Neural crest cell (in vitro differentiated cells): ENCODE measurements around the gene INTS7. TPM values are rescaled to one million over a fixed set of nuclear protein-coding genes. Genes with fewer than 3 reads are reported as not detected.
"Not testable (repeated sequence)": the region's sequence is repeated elsewhere in the genome, so short reads cannot be mapped to it uniquely, and the experiment has no call there.

ENCODE experiments used
- DNase-seq: peaks from one replicate; pipeline ENCODE4 v3.0.0; 2021; ENCODE audit warnings: low read depth, mixed read lengths, low spot score
- H3K27ac Mint-ChIP-seq: one replicate; pipeline ENCODE4 v1.8.0; 2021; ENCODE audit warnings: mild to moderate bottlenecking, mixed read lengths; ENCODE audit not compliant: unreplicated experiment
- H3K27me3 Mint-ChIP-seq: 2 replicates; pipeline ENCODE4 v1.8.0; 2021; ENCODE audit warnings: low read depth, mild to moderate bottlenecking, mixed read lengths
- H3K36me3 Mint-ChIP-seq: 2 replicates; pipeline ENCODE4 v1.8.0; 2021; ENCODE audit warnings: low read depth, mild to moderate bottlenecking, mixed read lengths
- H3K4me1 Mint-ChIP-seq: 2 replicates; pipeline ENCODE4 v1.8.0; 2021; ENCODE audit warnings: mixed read lengths
- H3K4me3 Mint-ChIP-seq: one replicate; pipeline ENCODE4 v1.8.0; 2021; ENCODE audit warnings: mild to moderate bottlenecking, mixed read lengths
- H3K9me3 Mint-ChIP-seq: 2 replicates; pipeline ENCODE4 v1.8.0; 2021; ENCODE audit warnings: mixed read lengths
- total RNA-seq: library from RNA; stranded (reverse); gene quantifications from 2 replicates; pipeline ENCODE4 v1.2.1, GENCODE V29; 2021
- TF ChIP-seq, protein P1 (sequence below): fragments of 200-600 bp; sonication (generic); conservative IDR thresholded peaks from 2 replicates; pipeline ENCODE4 v1.5.0; 2021; ENCODE audit warnings: antibody characterized with exemption, mild to moderate bottlenecking

INTS7 gene
- total RNA-seq, 1 donor from 2014 or later, result 30.2 TPM

DNA sequence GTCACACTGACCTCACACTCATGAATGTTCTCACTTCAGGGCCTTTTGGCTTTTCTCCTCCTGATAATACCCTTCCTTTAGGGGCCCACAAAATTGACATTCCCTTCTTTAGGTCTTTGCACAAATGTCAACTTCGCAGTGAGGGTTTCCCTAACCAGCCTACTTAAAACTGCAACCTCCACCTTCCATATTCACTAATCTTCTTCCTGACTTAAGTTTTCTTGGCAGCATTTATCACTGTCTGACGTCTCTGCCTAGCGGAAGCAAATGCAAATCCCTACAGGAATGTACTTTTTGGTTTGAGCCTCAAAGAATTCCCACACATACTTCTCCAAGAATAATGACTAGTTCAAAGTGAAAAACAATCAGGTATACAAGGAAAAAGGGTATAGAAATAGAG, 32.8 kb downstream of the INTS7 start:
- DNase-seq, result no peak
- H3K4me1 Mint-ChIP-seq, result no peaks in the 10 kb centered on the region
- no peaks in the 10 kb centered on the region for H3K27me3 Mint-ChIP-seq
- H3K36me3 Mint-ChIP-seq, result peaks cover 19% of the 10 kb centered on the region
- no peaks in the 10 kb centered on the region for H3K9me3 Mint-ChIP-seq
- H3K27ac Mint-ChIP-seq, result no peak overlapping the region
- TF ChIP-seq, protein P1, sequence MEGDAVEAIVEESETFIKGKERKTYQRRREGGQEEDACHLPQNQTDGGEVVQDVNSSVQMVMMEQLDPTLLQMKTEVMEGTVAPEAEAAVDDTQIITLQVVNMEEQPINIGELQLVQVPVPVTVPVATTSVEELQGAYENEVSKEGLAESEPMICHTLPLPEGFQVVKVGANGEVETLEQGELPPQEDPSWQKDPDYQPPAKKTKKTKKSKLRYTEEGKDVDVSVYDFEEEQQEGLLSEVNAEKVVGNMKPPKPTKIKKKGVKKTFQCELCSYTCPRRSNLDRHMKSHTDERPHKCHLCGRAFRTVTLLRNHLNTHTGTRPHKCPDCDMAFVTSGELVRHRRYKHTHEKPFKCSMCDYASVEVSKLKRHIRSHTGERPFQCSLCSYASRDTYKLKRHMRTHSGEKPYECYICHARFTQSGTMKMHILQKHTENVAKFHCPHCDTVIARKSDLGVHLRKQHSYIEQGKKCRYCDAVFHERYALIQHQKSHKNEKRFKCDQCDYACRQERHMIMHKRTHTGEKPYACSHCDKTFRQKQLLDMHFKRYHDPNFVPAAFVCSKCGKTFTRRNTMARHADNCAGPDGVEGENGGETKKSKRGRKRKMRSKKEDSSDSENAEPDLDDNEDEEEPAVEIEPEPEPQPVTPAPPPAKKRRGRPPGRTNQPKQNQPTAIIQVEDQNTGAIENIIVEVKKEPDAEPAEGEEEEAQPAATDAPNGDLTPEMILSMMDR, result no peak
- H3K4me3 Mint-ChIP-seq, result no peak overlapping the region

- not testable (repeated sequence) for H3K27me3 Mint-ChIP-seq, DNase-seq, H3K4me3 Mint-ChIP-seq, H3K27ac Mint-ChIP-seq, H3K9me3 Mint-ChIP-seq, H3K4me1 Mint-ChIP-seq
- peaks cover 33% of the 10 kb centered on the region for H3K36me3 Mint-ChIP-seq
Measured at GRCh38 chr1:211997426-211997825, 37.9 kb downstream of the INTS7 start.

DNA sequence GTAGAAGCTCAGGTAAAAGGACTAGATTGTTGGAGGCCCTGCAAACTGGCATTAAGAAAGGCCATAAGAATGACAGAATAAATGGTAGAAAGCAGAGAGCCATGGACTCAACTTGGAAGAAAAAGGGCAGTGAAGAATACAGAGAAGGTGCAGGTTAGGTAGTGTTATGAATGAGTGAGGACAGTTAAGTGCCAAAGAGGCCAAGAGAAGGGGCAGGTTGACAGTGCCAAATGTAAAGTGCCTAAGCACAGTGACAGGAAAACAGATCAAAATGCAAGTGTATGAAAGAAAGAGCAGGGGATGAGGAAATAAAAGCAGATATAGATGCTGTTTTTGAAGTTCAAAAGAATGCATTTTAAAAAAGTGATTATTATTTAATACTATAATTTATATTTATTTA, 43.7 kb downstream of the INTS7 start:
- H3K4me3 Mint-ChIP-seq, result no peak overlapping the region
- no peaks in the 10 kb centered on the region for H3K27me3 Mint-ChIP-seq
- no peak overlapping the region for H3K27ac Mint-ChIP-seq
- TF ChIP-seq, protein P1, result no peak
- H3K9me3 Mint-ChIP-seq, result no peaks in the 10 kb centered on the region
- H3K4me1 Mint-ChIP-seq, result no peaks in the 10 kb centered on the region
- no peak for DNase-seq
- peaks cover 14% of the 10 kb centered on the region for H3K36me3 Mint-ChIP-seq

DNA sequence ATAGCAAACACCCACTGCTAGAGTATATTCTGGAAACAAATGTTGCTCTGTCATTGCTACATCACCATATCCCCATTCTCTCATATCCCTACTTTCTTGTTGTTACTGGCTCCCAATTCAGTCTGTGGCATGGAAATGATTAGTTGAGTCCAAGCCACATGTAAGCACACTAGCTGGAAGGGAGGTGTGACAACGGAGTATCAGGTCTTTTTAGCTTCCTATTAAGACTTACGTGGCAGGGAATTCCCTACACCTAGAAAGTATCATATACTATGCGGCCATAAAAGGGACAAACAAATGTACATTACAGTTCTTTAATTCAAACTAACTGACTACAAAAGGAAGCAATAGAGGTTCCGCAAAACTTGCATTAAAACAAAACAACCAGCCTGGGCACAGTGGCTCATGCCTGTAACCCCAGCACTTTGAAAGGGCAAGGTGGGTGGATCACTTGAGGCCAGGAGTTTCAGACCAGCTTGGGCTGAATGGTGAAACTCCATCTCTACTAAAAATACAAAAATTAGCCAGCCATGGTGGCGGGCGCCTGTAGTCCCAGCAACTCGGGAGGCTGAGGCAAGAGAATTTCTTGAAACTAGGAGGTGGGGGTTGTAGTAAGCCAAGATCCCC, 48.6 kb downstream of the INTS7 start:
- Mint-ChIP-seq H3K4me3 (no peak overlapping the region), H3K27ac (no peak overlapping the region), H3K4me1 (no peaks in the 10 kb centered on the region), H3K27me3 (no peaks in the 10 kb centered on the region), H3K9me3 (no peaks in the 10 kb centered on the region), H3K36me3 (peaks cover 8% of the 10 kb centered on the region)
- TF ChIP-seq, protein P1, result no peak
- DNase-seq, result no peak

DNA sequence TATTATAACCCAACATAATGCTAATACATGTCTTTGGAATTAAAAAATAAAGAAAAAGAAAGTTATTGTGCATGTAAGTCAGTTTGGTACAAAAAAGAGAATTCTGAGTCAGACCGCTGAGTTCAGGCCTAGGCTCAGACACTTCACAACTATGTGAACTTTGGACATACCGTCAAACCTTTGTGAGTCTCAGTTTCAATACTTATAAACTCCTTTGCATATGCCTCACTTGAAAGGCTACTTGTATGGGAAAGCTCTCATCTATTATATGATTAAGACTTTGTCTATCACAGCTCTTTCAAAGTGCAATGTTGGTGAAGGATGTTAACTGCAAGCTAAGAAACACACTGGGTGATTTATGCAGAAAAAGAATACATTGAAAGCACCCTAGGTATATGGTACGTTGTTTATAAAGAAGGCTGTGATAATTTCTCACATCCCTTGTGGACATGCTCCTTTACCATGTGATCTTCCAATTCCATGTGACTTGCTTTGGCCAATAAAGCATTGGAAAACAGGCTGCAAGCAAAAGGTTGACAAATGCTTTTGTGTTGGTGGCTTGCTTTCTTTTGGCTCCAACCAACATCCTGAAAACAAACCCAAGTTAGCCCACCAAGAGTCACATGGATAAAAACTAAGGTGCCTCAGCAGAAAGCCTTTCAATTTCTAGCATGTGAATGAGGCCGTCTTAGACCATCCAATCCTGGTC, 49.6 kb downstream of the INTS7 start:
- H3K4me3 Mint-ChIP-seq, result no peak overlapping the region

GRCh38 chr1:211978596-211978995, 56.8 kb downstream of the INTS7 start:
- no peaks in the 10 kb centered on the region for H3K9me3 Mint-ChIP-seq
- no peak overlapping the region for H3K4me3 Mint-ChIP-seq
- H3K27me3 Mint-ChIP-seq, result no peaks in the 10 kb centered on the region
- TF ChIP-seq, protein P1, result no peak
- no peak overlapping the region for H3K27ac Mint-ChIP-seq
- H3K4me1 Mint-ChIP-seq, result no peaks in the 10 kb centered on the region
- DNase-seq, result no peak
- peaks cover 2% of the 10 kb centered on the region for H3K36me3 Mint-ChIP-seq

More for the DNA sequence above, 49.6 kb downstream of the INTS7 start:
- H3K4me1 Mint-ChIP-seq, result no peaks in the 10 kb centered on the region
- no peak overlapping the region for H3K27ac Mint-ChIP-seq
- H3K27me3 Mint-ChIP-seq, result no peaks in the 10 kb centered on the region
- no peak for DNase-seq
- TF ChIP-seq, protein P1, result no peak
- H3K9me3 Mint-ChIP-seq, result no peaks in the 10 kb centered on the region
- H3K36me3 Mint-ChIP-seq, result peaks cover 8% of the 10 kb centered on the region
